GM23338 (cell line): ENCODE measurements around the gene FASTK. TPM values are rescaled to one million over a fixed set of nuclear protein-coding genes. Genes with fewer than 3 reads are reported as not detected.

Source experiments
- ATAC-seq: fragments of 200-7000 bp; cut with Tn5 transposase; 3 replicates; pipeline ENCODE4 v1.9.1; 2020
- DNase-seq: peaks from one replicate; pipeline ENCODE4 v3.0.0-alpha.2; 2015; ENCODE audit warnings: low spot score
- H2AFZ ChIP-seq: fragments of 200-600 bp; sonication (generic); 2 replicates; pipeline ENCODE4 v1.8.0; 2016; ENCODE audit warnings: antibody characterized with exemption, mild to moderate bottlenecking, moderate library complexity
- H3F3A ChIP-seq: fragments of 200-600 bp; sonication (generic); replicated peaks from 2 replicates; pipeline ENCODE4 v1.8.0; 2017; ENCODE audit warnings: antibody characterized with exemption, mixed run types, low read depth
- H3K27ac ChIP-seq: fragments of 200-600 bp; sonication (generic); 2 replicates; pipeline ENCODE4 v1.6.1; 2016; ENCODE audit warnings: low read depth
- H3K27me3 ChIP-seq: fragments of 200-600 bp; sonication (generic); 2 replicates; pipeline ENCODE4 v1.8.0; 2016; ENCODE audit warnings: mild to moderate bottlenecking, mixed run types, moderate library complexity; ENCODE audit not compliant: insufficient read depth
- H3K36me3 ChIP-seq: fragments of 200-600 bp; sonication (generic); 2 replicates; pipeline ENCODE4 v1.8.0; 2016; ENCODE audit warnings: mild to moderate bottlenecking; ENCODE audit not compliant: insufficient read depth
- H3K4me1 ChIP-seq: fragments of 200-600 bp; sonication (generic); 2 replicates; pipeline ENCODE4 v1.8.0; 2016; ENCODE audit warnings: mild to moderate bottlenecking, moderate library complexity; ENCODE audit not compliant: insufficient read depth
- H3K4me2 ChIP-seq: fragments of 200-600 bp; sonication (generic); 2 replicates; pipeline ENCODE4 v1.7.1; 2017; ENCODE audit warnings: mixed run types
- H3K4me3 ChIP-seq: fragments of 200-600 bp; sonication (generic); 2 replicates; pipeline ENCODE4 v1.6.1; 2016; ENCODE audit warnings: mixed run types
- H3K79me2 ChIP-seq: fragments of 200-600 bp; sonication (generic); replicated peaks from 2 replicates; pipeline ENCODE4 v1.8.0; 2017; ENCODE audit warnings: mild to moderate bottlenecking; ENCODE audit not compliant: insufficient read depth
- H3K9me2 ChIP-seq: fragments of 200-600 bp; sonication (generic); 2 replicates; pipeline ENCODE4 v1.8.0; 2017; ENCODE audit not compliant: insufficient read depth
- H4K20me1 ChIP-seq: fragments of 200-600 bp; sonication (generic); replicated peaks from 2 replicates; pipeline ENCODE4 v1.8.0; 2017; ENCODE audit warnings: mild to moderate bottlenecking; ENCODE audit not compliant: insufficient read depth
- H3K27ac Mint-ChIP-seq: 2 replicates; pipeline ENCODE4 v1.8.0; 2020; ENCODE audit warnings: inconsistent platforms, mild to moderate bottlenecking, moderate library complexity, mixed read lengths
- H3K27me3 Mint-ChIP-seq: 3 replicates; pipeline ENCODE4 v1.8.0; 2022; ENCODE audit warnings: low read depth, mild to moderate bottlenecking, moderate library complexity, mixed read lengths, inconsistent platforms; ENCODE audit not compliant: insufficient read depth, poor library complexity
- H3K36me3 Mint-ChIP-seq: 3 replicates; pipeline ENCODE4 v1.8.0; 2021; ENCODE audit warnings: low read depth, mild to moderate bottlenecking, inconsistent platforms, moderate library complexity, mixed read lengths
- H3K4me1 Mint-ChIP-seq: 3 replicates; pipeline ENCODE4 v1.8.0; 2020; ENCODE audit warnings: mild to moderate bottlenecking, inconsistent platforms, mixed read lengths
- H3K4me3 Mint-ChIP-seq: 3 replicates; pipeline ENCODE4 v1.8.0; 2021; ENCODE audit warnings: moderate library complexity, mild to moderate bottlenecking, inconsistent platforms, mixed read lengths
- H3K9me3 Mint-ChIP-seq: 3 replicates; pipeline ENCODE4 v1.8.0; 2020; ENCODE audit warnings: moderate library complexity, mild to moderate bottlenecking, inconsistent platforms, mixed read lengths
- CREB1 ChIP-seq: fragments of 250-450 bp; sonication (Bioruptor Pico); IDR thresholded peaks from 2 replicates; pipeline ENCODE4 v1.5.0; 2020; ENCODE audit warnings: low read depth, mild to moderate bottlenecking, moderate library complexity
- EZH2phosphoT487 ChIP-seq: fragments of 200-600 bp; sonication (generic); IDR thresholded peaks from one replicate; pipeline ENCODE4 v1.8.1; 2018; ENCODE audit warnings: antibody characterized with exemption; ENCODE audit not compliant: unreplicated experiment
- JUNB ChIP-seq: IDR thresholded peaks from one replicate; pipeline ENCODE4 v1.6.1; 2016; ENCODE audit warnings: antibody characterized with exemption; ENCODE audit not compliant: unreplicated experiment
- NANOG ChIP-seq: IDR thresholded peaks from 2 replicates; pipeline ENCODE4 v1.6.1; 2016; ENCODE audit warnings: antibody characterized with exemption, borderline replicate concordance
- POLR2AphosphoS5 ChIP-seq: IDR thresholded peaks from 2 replicates; pipeline ENCODE4 v1.6.1; 2016; ENCODE audit warnings: antibody characterized with exemption, low read depth
- STAT1 ChIP-seq: IDR thresholded peaks from one replicate; pipeline ENCODE4 v1.6.1; 2016; ENCODE audit warnings: antibody characterized with exemption; ENCODE audit not compliant: unreplicated experiment
- ZNF331 ChIP-seq: fragments of 250-450 bp; sonication (Bioruptor Pico); IDR thresholded peaks from 2 replicates; pipeline ENCODE4 v1.5.0; 2020; ENCODE audit warnings: low read depth, mild to moderate bottlenecking, moderate library complexity
- polyA plus RNA-seq: library from polyadenylated mRNA; unstranded; fragments of >200 nt; fragmentation: Nextera tagmentation; extraction: Ambion mirVana; gene quantifications from 2 replicates; pipeline ENCODE4 v1.2.1, GENCODE V29; 2016
- total RNA-seq: library from RNA; depleted of rRNA; stranded (reverse); fragments of >200 nt; shearing (Covaris generic); gene quantifications from 2 replicates; pipeline ENCODE4 v1.2.3, GENCODE V29; 2014
- TF ChIP-seq, protein P1 (sequence below), 2 experiments: fragments of 200-600 bp in 1 of 2; sonication (generic) in 1 of 2; conservative IDR thresholded peaks; 2 replicates each; pipeline versions ENCODE4 v1.5.1 to v1.6.1; 2016 to 2017; ENCODE audit warnings: antibody characterized with exemption in 2 of 2, low read depth in 2 of 2, mild to moderate bottlenecking in 2 of 2, moderate library complexity in 1 of 2
- TF ChIP-seq, protein P2 (sequence below): fragments of 250-450 bp; sonication (Bioruptor Pico); IDR thresholded peaks from 2 replicates; pipeline ENCODE4 v1.5.0; 2020; ENCODE audit warnings: mild to moderate bottlenecking, moderate library complexity

FASTK gene
- total and polyA plus RNA-seq, 2 experiments from 2014 or later: 37.4 to 57.4 TPM

DNA sequence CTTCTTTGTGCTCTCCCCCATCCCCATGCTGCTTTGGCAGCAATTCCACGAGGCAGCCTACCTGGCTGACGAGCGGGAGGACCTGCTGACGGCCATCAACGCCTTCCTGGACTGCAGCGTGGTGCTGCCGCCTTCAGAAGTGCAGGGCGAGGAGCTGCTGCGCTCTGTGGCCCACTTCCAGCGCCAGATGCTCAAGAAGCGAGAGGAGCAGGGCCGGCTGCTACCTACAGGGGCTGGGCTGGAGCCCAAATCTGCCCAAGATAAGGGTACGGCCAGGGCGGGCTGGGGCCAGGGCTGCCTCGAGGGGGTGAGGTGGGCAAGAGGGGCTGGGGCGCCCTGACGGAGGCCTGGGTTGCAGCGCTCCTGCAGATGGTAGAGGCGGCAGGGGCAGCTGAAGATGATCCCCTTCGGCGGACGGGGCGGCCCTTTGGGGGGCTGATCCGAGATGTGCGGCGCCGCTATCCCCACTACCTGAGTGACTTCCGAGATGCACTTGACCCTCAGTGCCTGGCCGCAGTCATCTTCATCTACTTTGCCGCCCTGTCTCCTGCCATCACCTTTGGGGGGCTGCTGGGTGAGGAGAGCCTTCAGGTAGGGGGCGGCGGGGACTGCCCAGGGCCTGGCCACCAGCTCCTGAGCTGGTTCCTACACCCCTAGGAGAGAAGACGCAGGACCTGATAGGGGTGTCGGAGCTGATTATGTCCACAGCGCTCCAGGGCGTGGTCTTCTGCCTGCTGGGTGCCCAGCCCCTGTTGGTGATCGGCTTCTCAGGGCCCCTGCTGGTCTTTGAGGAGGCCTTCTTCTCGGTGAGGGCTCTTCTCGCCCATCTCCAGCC, 9.4 kb downstream of the FASTK start:
- Mint-ChIP-seq H3K9me3 (no peaks in the 10 kb centered on the region), H3K4me3 (no peak overlapping the region), H3K4me1 (peaks cover 21% of the 10 kb centered on the region), H3K27ac (no peak overlapping the region), H3K27me3 (peaks cover 26% of the 10 kb centered on the region), H3K36me3 (peaks cover 68% of the 10 kb centered on the region)
- H3K27ac ChIP-seq: no peak overlapping the region
- H3K9me2 ChIP-seq: no peaks in the 10 kb centered on the region
- H3K36me3 ChIP-seq: peaks cover 12% of the 10 kb centered on the region
- no peaks in the 10 kb centered on the region for H3K79me2 ChIP-seq
- H3K27me3 ChIP-seq: no peaks in the 10 kb centered on the region
- peaks cover 13% of the 10 kb centered on the region for H3K4me1 ChIP-seq
- TF ChIP-seq NANOG (no peak), JUNB (no peak), CREB1 (CRISPR knock-in tag) (no peak), STAT1 (no peak), ZNF331 (CRISPR knock-in tag) (no peak), EZH2phosphoT487 (no peak), POLR2AphosphoS5 (no peak)
- TF ChIP-seq, protein P1, sequence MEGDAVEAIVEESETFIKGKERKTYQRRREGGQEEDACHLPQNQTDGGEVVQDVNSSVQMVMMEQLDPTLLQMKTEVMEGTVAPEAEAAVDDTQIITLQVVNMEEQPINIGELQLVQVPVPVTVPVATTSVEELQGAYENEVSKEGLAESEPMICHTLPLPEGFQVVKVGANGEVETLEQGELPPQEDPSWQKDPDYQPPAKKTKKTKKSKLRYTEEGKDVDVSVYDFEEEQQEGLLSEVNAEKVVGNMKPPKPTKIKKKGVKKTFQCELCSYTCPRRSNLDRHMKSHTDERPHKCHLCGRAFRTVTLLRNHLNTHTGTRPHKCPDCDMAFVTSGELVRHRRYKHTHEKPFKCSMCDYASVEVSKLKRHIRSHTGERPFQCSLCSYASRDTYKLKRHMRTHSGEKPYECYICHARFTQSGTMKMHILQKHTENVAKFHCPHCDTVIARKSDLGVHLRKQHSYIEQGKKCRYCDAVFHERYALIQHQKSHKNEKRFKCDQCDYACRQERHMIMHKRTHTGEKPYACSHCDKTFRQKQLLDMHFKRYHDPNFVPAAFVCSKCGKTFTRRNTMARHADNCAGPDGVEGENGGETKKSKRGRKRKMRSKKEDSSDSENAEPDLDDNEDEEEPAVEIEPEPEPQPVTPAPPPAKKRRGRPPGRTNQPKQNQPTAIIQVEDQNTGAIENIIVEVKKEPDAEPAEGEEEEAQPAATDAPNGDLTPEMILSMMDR (conservative IDR thresholded peaks at IDR 0.05; ENCODE audit: low read depth in 2 of 2): no peak
- TF ChIP-seq, protein P2, sequence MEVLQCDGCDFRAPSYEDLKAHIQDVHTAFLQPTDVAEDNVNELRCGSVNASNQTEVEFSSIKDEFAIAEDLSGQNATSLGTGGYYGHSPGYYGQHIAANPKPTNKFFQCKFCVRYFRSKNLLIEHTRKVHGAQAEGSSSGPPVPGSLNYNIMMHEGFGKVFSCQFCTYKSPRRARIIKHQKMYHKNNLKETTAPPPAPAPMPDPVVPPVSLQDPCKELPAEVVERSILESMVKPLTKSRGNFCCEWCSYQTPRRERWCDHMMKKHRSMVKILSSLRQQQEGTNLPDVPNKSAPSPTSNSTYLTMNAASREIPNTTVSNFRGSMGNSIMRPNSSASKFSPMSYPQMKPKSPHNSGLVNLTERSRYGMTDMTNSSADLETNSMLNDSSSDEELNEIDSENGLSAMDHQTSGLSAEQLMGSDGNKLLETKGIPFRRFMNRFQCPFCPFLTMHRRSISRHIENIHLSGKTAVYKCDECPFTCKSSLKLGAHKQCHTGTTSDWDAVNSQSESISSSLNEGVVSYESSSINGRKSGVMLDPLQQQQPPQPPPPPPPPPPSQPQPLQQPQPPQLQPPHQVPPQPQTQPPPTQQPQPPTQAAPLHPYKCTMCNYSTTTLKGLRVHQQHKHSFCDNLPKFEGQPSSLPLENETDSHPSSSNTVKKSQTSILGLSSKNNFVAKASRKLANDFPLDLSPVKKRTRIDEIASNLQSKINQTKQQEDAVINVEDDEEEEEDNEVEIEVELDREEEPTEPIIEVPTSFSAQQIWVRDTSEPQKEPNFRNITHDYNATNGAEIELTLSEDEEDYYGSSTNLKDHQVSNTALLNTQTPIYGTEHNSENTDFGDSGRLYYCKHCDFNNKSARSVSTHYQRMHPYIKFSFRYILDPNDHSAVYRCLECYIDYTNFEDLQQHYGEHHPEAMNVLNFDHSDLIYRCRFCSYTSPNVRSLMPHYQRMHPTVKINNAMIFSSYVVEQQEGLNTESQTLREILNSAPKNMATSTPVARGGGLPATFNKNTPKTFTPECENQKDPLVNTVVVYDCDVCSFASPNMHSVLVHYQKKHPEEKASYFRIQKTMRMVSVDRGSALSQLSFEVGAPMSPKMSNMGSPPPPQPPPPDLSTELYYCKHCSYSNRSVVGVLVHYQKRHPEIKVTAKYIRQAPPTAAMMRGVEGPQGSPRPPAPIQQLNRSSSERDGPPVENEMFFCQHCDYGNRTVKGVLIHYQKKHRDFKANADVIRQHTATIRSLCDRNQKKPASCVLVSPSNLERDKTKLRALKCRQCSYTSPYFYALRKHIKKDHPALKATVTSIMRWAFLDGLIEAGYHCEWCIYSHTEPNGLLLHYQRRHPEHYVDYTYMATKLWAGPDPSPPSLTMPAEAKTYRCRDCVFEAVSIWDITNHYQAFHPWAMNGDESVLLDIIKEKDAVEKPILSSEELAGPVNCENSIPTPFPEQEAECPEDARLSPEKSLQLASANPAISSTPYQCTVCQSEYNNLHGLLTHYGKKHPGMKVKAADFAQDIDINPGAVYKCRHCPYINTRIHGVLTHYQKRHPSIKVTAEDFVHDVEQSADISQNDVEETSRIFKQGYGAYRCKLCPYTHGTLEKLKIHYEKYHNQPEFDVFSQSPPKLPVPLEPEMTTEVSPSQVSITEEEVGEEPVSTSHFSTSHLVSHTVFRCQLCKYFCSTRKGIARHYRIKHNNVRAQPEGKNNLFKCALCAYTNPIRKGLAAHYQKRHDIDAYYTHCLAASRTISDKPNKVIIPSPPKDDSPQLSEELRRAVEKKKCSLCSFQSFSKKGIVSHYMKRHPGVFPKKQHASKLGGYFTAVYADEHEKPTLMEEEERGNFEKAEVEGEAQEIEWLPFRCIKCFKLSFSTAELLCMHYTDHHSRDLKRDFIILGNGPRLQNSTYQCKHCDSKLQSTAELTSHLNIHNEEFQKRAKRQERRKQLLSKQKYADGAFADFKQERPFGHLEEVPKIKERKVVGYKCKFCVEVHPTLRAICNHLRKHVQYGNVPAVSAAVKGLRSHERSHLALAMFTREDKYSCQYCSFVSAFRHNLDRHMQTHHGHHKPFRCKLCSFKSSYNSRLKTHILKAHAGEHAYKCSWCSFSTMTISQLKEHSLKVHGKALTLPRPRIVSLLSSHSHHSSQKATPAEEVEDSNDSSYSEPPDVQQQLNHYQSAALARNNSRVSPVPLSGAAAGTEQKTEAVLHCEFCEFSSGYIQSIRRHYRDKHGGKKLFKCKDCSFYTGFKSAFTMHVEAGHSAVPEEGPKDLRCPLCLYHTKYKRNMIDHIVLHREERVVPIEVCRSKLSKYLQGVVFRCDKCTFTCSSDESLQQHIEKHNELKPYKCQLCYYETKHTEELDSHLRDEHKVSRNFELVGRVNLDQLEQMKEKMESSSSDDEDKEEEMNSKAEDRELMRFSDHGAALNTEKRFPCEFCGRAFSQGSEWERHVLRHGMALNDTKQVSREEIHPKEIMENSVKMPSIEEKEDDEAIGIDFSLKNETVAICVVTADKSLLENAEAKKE: no peak
- H3K4me3 ChIP-seq: no peak overlapping the region
- 0 out of 2 replicates have a peak, but pooled peaks cover 5% of the 10 kb centered on the region for H3F3A ChIP-seq
- peaks cover under 1% of the 10 kb centered on the region; the same call in 1 of the 2 replicates for H4K20me1 ChIP-seq
- no peak overlapping the region for H3K4me2 ChIP-seq
- ATAC-seq (no peak), DNase-seq (no peak)
- H2AFZ ChIP-seq: no peak overlapping the region
